Endodermal cell (in vitro differentiated cells): ENCODE results near the gene AMBRA1. TPM values are rescaled to one million over a fixed set of nuclear protein-coding genes. Genes with fewer than 3 reads are reported as not detected.
A peak's percentile ranks its signal among the peaks of the same experiment; 100 is the strongest.

ENCODE experiments used
- DNase-seq: peaks from one replicate; pipeline ENCODE4 v3.0.0-alpha.2; 2017
- H3K27ac ChIP-seq: 2 replicates; pipeline ENCODE4 v1.5.1; 2013; ENCODE audit warnings: mild to moderate bottlenecking, low read depth, low read length, moderate library complexity
- H3K27me3 ChIP-seq: 2 replicates; pipeline ENCODE4 v1.6.1; 2013; ENCODE audit warnings: mild to moderate bottlenecking, low read length, moderate library complexity; ENCODE audit not compliant: insufficient read depth, control insufficient read depth, poor library complexity, severe bottlenecking
- H3K36me3 ChIP-seq: 2 replicates; pipeline ENCODE4 v1.7.0; 2013; ENCODE audit warnings: mild to moderate bottlenecking, low read length, moderate library complexity; ENCODE audit not compliant: control insufficient read depth, insufficient read depth
- H3K4me1 ChIP-seq: one replicate; pipeline ENCODE4 v1.7.0; 2013; ENCODE audit warnings: low read length; ENCODE audit not compliant: control insufficient read depth, insufficient read depth
- H3K4me3 ChIP-seq: 2 replicates; pipeline ENCODE4 v1.5.1; 2013; ENCODE audit warnings: mild to moderate bottlenecking, low read length, moderate library complexity
- H3K9ac ChIP-seq: 2 replicates; pipeline ENCODE4 v1.6.1; 2013; ENCODE audit warnings: mild to moderate bottlenecking, low read length, moderate library complexity; ENCODE audit not compliant: poor library complexity, severe bottlenecking; ENCODE audit errors: extremely low read depth
- H3K9me3 ChIP-seq: 2 replicates; pipeline ENCODE4 v1.6.1; 2013; ENCODE audit warnings: mild to moderate bottlenecking, low read length, moderate library complexity; ENCODE audit not compliant: control insufficient read depth
- H3K27ac Mint-ChIP-seq: 2 replicates; pipeline ENCODE4 v1.8.0; 2020; ENCODE audit warnings: mixed read lengths
- H3K27me3 Mint-ChIP-seq: 2 replicates; pipeline ENCODE4 v1.8.0; 2021; ENCODE audit warnings: mild to moderate bottlenecking, mixed read lengths; ENCODE audit not compliant: insufficient read depth
- H3K36me3 Mint-ChIP-seq: 2 replicates; pipeline ENCODE4 v1.8.0; 2020; ENCODE audit warnings: low read depth, mixed read lengths
- H3K4me1 Mint-ChIP-seq: 2 replicates; pipeline ENCODE4 v1.8.0; 2020; ENCODE audit warnings: mixed read lengths
- H3K4me3 Mint-ChIP-seq: 2 replicates; pipeline ENCODE4 v1.8.0; 2020; ENCODE audit warnings: mild to moderate bottlenecking, moderate library complexity, mixed read lengths
- H3K9me3 Mint-ChIP-seq: 2 replicates; pipeline ENCODE4 v1.8.0; 2020; ENCODE audit warnings: mild to moderate bottlenecking, mixed read lengths
- WGBS, 2 experiments: methylation state at CpG; one replicate each; pipeline versions ENCODE4 v1.1.5 to v1.1.7; 2013; ENCODE audit warnings: missing lambda C conversion rate in 2 of 2, mixed read lengths in 1 of 2; ENCODE audit not compliant: insufficient coverage in 1 of 2, insufficient read length in 1 of 2; 5-methylcytosine and 5-hydroxymethylcytosine counted together
- total RNA-seq, 2 donors: library from RNA; stranded (reverse); fragmentation: NEBNext Ultra II Directional in 1 of 2; extraction: Animal tissue kit (Norgen Biotek cat#: 25700) in 1 of 2; gene quantifications; 2 replicates in 1 of 2; 3 replicates in 1 of 2; pipeline ENCODE4 v1.2.1, GENCODE V29; 2021
- TF ChIP-seq, protein P1 (sequence below): fragments of 200-600 bp; sonication (generic); conservative IDR thresholded peaks from 2 replicates; pipeline ENCODE4 v1.5.0; 2021; ENCODE audit warnings: antibody characterized with exemption, mild to moderate bottlenecking

Gene AMBRA1
- total RNA-seq, 2 donors from 2014 or later, result 54.5 to 67.8 TPM

- peaks cover 40% of the 10 kb centered on the region for H3K36me3 ChIP-seq
- H3K36me3 Mint-ChIP-seq, result peaks cover 28% of the 10 kb centered on the region
- no peaks in the 10 kb centered on the region for H3K4me1 ChIP-seq
- DNase-seq, result no peak
- peak overlapping the region; percentile 29 for H3K27ac Mint-ChIP-seq
- no peak overlapping the region for H3K27ac ChIP-seq
- no peaks in the 10 kb centered on the region for H3K9me3 Mint-ChIP-seq
- TF ChIP-seq, protein P1, sequence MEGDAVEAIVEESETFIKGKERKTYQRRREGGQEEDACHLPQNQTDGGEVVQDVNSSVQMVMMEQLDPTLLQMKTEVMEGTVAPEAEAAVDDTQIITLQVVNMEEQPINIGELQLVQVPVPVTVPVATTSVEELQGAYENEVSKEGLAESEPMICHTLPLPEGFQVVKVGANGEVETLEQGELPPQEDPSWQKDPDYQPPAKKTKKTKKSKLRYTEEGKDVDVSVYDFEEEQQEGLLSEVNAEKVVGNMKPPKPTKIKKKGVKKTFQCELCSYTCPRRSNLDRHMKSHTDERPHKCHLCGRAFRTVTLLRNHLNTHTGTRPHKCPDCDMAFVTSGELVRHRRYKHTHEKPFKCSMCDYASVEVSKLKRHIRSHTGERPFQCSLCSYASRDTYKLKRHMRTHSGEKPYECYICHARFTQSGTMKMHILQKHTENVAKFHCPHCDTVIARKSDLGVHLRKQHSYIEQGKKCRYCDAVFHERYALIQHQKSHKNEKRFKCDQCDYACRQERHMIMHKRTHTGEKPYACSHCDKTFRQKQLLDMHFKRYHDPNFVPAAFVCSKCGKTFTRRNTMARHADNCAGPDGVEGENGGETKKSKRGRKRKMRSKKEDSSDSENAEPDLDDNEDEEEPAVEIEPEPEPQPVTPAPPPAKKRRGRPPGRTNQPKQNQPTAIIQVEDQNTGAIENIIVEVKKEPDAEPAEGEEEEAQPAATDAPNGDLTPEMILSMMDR, result no peak
- no peak overlapping the region for H3K4me3 ChIP-seq
- no peaks in the 10 kb centered on the region for H3K9me3 ChIP-seq
- H3K9ac ChIP-seq, result no peak overlapping the region
- 78 to 83% methylated on average over 3 to 4 of the region's 4 CpGs for WGBS, 2 experiments
- no peak overlapping the region for H3K4me3 Mint-ChIP-seq
- H3K27me3 Mint-ChIP-seq, result no peaks in the 10 kb centered on the region
- H3K4me1 Mint-ChIP-seq, result peaks cover 35% of the 10 kb centered on the region
- H3K27me3 ChIP-seq, result no peaks in the 10 kb centered on the region
Observed at GRCh38 chr11:46445920-46446771, 147.7 kb downstream of the AMBRA1 start.

- peaks cover 32% of the 10 kb centered on the region for H3K4me1 Mint-ChIP-seq
- H3K9ac ChIP-seq, result no peak overlapping the region
- 86 to 89% methylated on average over 3 of the region's 4 CpGs for WGBS, 2 experiments
- H3K27me3 Mint-ChIP-seq, result no peaks in the 10 kb centered on the region
- H3K36me3 Mint-ChIP-seq, result peaks cover 33% of the 10 kb centered on the region
- peaks cover 2% of the 10 kb centered on the region for H3K9me3 Mint-ChIP-seq
- H3K4me3 Mint-ChIP-seq, result no peak overlapping the region
- TF ChIP-seq, protein P1, result no peak
- H3K27ac ChIP-seq, result no peak overlapping the region
- H3K9me3 ChIP-seq, result no peaks in the 10 kb centered on the region
- H3K4me3 ChIP-seq, result no peak overlapping the region
- peak overlapping the region; percentile 9 for H3K27ac Mint-ChIP-seq
- H3K36me3 ChIP-seq, result peaks cover 46% of the 10 kb centered on the region
- H3K4me1 ChIP-seq, result no peaks in the 10 kb centered on the region
- DNase-seq, result no peak
- no peaks in the 10 kb centered on the region for H3K27me3 ChIP-seq
Observed at GRCh38 chr11:46445192-46445919, 148.5 kb downstream of the AMBRA1 start.

- no peaks in the 10 kb centered on the region for H3K4me1 ChIP-seq
- peaks cover 29% of the 10 kb centered on the region for H3K36me3 Mint-ChIP-seq
- H3K36me3 ChIP-seq, result peaks cover 50% of the 10 kb centered on the region
- no peaks in the 10 kb centered on the region for H3K27me3 ChIP-seq
- no peaks in the 10 kb centered on the region for H3K27me3 Mint-ChIP-seq
- no peaks in the 10 kb centered on the region for H3K9me3 ChIP-seq
- no peak overlapping the region for H3K9ac ChIP-seq
- no peak for DNase-seq
- no peak overlapping the region for H3K27ac ChIP-seq
- H3K9me3 Mint-ChIP-seq, result peaks cover 2% of the 10 kb centered on the region
- no peak overlapping the region for H3K4me3 ChIP-seq
- H3K4me3 Mint-ChIP-seq, result no peak overlapping the region
- no peak overlapping the region for H3K27ac Mint-ChIP-seq
- TF ChIP-seq, protein P1, result no peak
- H3K4me1 Mint-ChIP-seq, result peaks cover 29% of the 10 kb centered on the region
Observed at GRCh38 chr11:46444305-46444704, 149.5 kb downstream of the AMBRA1 start.
